Stimulated activated CD4-positive, alpha-beta T cell treated with anti-CD3 and anti-CD28 coated beads, Interleukin-15, amount 100 ng/mL, for 48 hours (primary cell): Measurements from ENCODE around the gene AFAP1L2.

Experiments
- DNase-seq, 2 donors: peaks; one replicate each; pipeline ENCODE4 v3.0.0-alpha.2; 2020; ENCODE audit warnings: low read depth in 2 of 2

AFAP1L2 gene

GRCh38 chr10:114387784-114388183, 16.5 kb downstream of the AFAP1L2 start:
- DNase-seq, result no peak

- DNase-seq, result no peak
Measured at GRCh38 chr10:114386452-114386851, 17.9 kb downstream of the AFAP1L2 start.

GRCh38 chr10:114385557-114385956, 18.7 kb downstream of the AFAP1L2 start:
- DNase-seq, result no peak

- no peak for DNase-seq
Measured at GRCh38 chr10:114384601-114385000, 19.7 kb downstream of the AFAP1L2 start.

- no peak for DNase-seq
Measured at GRCh38 chr10:114384181-114384580, 20.1 kb downstream of the AFAP1L2 start.

GRCh38 chr10:114380797-114381196, 23.5 kb downstream of the AFAP1L2 start:
- DNase-seq, result no peak

GRCh38 chr10:114380060-114380459, 24.2 kb downstream of the AFAP1L2 start:
- no peak for DNase-seq

GRCh38 chr10:114379631-114380041, 24.7 kb downstream of the AFAP1L2 start:
- DNase-seq, result no peak

GRCh38 chr10:114376523-114376922, 27.8 kb downstream of the AFAP1L2 start:
- no peak for DNase-seq

GRCh38 chr10:114375047-114375446, 29.3 kb downstream of the AFAP1L2 start:
- DNase-seq, result no peak

- no peak for DNase-seq
Measured at GRCh38 chr10:114374053-114374791, 30.1 kb downstream of the AFAP1L2 start.

- no peak for DNase-seq
Measured at GRCh38 chr10:114373631-114374030, 30.7 kb downstream of the AFAP1L2 start.

- DNase-seq, result no peak
Measured at GRCh38 chr10:114372995-114373394, 31.3 kb downstream of the AFAP1L2 start.

GRCh38 chr10:114372179-114372578, 32.1 kb downstream of the AFAP1L2 start:
- DNase-seq, result no peak

GRCh38 chr10:114370966-114371365, 33.3 kb downstream of the AFAP1L2 start:
- DNase-seq, result no peak

- no peak for DNase-seq
Measured at GRCh38 chr10:114370199-114370598, 34.1 kb downstream of the AFAP1L2 start.

GRCh38 chr10:114368057-114368391, 36.3 kb downstream of the AFAP1L2 start:
- no peak for DNase-seq

GRCh38 chr10:114367351-114368056, 36.8 kb downstream of the AFAP1L2 start:
- DNase-seq, result no peak

- no peak for DNase-seq
Measured at GRCh38 chr10:114364726-114365125, 39.6 kb downstream of the AFAP1L2 start.

GRCh38 chr10:114363745-114364454, 40.4 kb downstream of the AFAP1L2 start:
- no peak for DNase-seq

GRCh38 chr10:114362826-114363355, 41.4 kb downstream of the AFAP1L2 start:
- DNase-seq, result no peak

- DNase-seq, result no peak
Measured at GRCh38 chr10:114359953-114360345, 44.4 kb downstream of the AFAP1L2 start.
